IMR-90 (cell line): ENCODE data around the gene CLPSL2. TPM values are rescaled to one million over a fixed set of nuclear protein-coding genes. Genes with fewer than 3 reads are reported as not detected.

Source experiments
- ATAC-seq: fragments of 200-7000 bp; cut with Tn5 transposase; 2 replicates; pipeline ENCODE4 v1.9.1; 2020; ENCODE audit warnings: low read depth, mild to moderate bottlenecking, moderate library complexity
- BruUV-seq: library from RNA; stranded (reverse); fragments of 400-500 nt; replicated peaks from 2 replicates; lab custom pipeline; 2021; lab: Mats Ljungman, UMichigan
- CTCF ChIA-PET: fragments of 300-600 bp; formaldehyde crosslinking; extraction: SDS; loops from one replicate; lab custom pipeline; 2021; ENCODE audit warnings: antibody characterized with exemption; lab: Yijun Ruan, JAX
- POLR2A ChIA-PET: fragments of 300-600 bp; sonication (Branson Sonifier 250); formaldehyde crosslinking; loops from one replicate; lab custom pipeline; 2022; ENCODE audit warnings: antibody characterized with exemption; ENCODE audit not compliant: unreplicated experiment; lab: Charles Lee
- DNase-seq: peaks from one replicate; pipeline ENCODE4 v3.0.0; 2013
- H2AFZ ChIP-seq: replicated peaks from 2 replicates; pipeline ENCODE3; 2013; ENCODE audit warnings: low read length, mild to moderate bottlenecking; ENCODE audit not compliant: poor library complexity
- H2AK5ac ChIP-seq: 2 replicates; pipeline ENCODE4 v1.6.1; 2013; ENCODE audit warnings: low read depth, low read length, inconsistent platforms
- H2AK9ac ChIP-seq: replicated peaks from 2 replicates; pipeline ENCODE3; 2013; ENCODE audit warnings: mild to moderate bottlenecking, low read depth, low read length, moderate library complexity; ENCODE audit not compliant: poor library complexity
- H2BK120ac ChIP-seq: 2 replicates; pipeline ENCODE4 v1.6.1; 2013; ENCODE audit warnings: low read depth, low read length, inconsistent platforms
- H2BK15ac ChIP-seq: 3 replicates; pipeline ENCODE4 v1.6.1; 2013; ENCODE audit warnings: low read depth, low read length, inconsistent platforms
- H2BK20ac ChIP-seq: 2 replicates; pipeline ENCODE4 v1.6.1; 2013; ENCODE audit warnings: low read depth, mild to moderate bottlenecking, inconsistent platforms, low read length, moderate library complexity
- H2BK5ac ChIP-seq: 2 replicates; pipeline ENCODE4 v1.6.1; 2013; ENCODE audit warnings: mild to moderate bottlenecking, low read depth, low read length, inconsistent platforms; ENCODE audit not compliant: poor library complexity, severe bottlenecking
- H3K14ac ChIP-seq: replicated peaks from 2 replicates; pipeline ENCODE4 v1.6.1; 2013; ENCODE audit warnings: low read depth, low read length, inconsistent platforms
- H3K18ac ChIP-seq: 2 replicates; pipeline ENCODE4 v1.6.1; 2013; ENCODE audit warnings: low read depth, low read length, control low read depth
- H3K23ac ChIP-seq: 2 replicates; pipeline ENCODE4 v1.6.1; 2013; ENCODE audit warnings: low read depth, low read length, inconsistent platforms
- H3K27ac ChIP-seq: 2 replicates; pipeline ENCODE4 v1.5.1; 2013; ENCODE audit warnings: mild to moderate bottlenecking, control low read depth, low read length; ENCODE audit not compliant: insufficient read depth
- H3K27me3 ChIP-seq: 2 replicates; pipeline ENCODE4 v1.6.1; 2013; ENCODE audit warnings: low read length; ENCODE audit not compliant: control insufficient read depth, insufficient read depth
- H3K36me3 ChIP-seq: 2 replicates; pipeline ENCODE4 v1.6.1; 2013; ENCODE audit warnings: low read length, mixed read lengths; ENCODE audit not compliant: control insufficient read depth, insufficient read depth
- H3K4ac ChIP-seq: 2 replicates; pipeline ENCODE4 v1.6.1; 2013; ENCODE audit warnings: low read depth, low read length, inconsistent platforms
- H3K4me1 ChIP-seq: 2 replicates; pipeline ENCODE4 v1.6.1; 2013; ENCODE audit warnings: low read length, mixed read lengths; ENCODE audit not compliant: control insufficient read depth, insufficient read depth
- H3K4me2 ChIP-seq: 2 replicates; pipeline ENCODE4 v1.6.1; 2013; ENCODE audit warnings: low read depth, mild to moderate bottlenecking, control low read depth, low read length, moderate library complexity
- H3K4me3 ChIP-seq: 2 replicates; pipeline ENCODE4 v1.5.1; 2013; ENCODE audit warnings: low read depth, mild to moderate bottlenecking, control low read depth, low read length, moderate library complexity; ENCODE audit not compliant: insufficient read depth
- H3K56ac ChIP-seq: 2 replicates; pipeline ENCODE4 v1.6.1; 2013; ENCODE audit warnings: low read length, inconsistent platforms; ENCODE audit not compliant: insufficient read depth; ENCODE audit errors: extremely low read depth
- H3K79me1 ChIP-seq, 2 experiments: 2 replicates each; pipeline ENCODE4 v1.6.1; 2013; ENCODE audit warnings: low read length in 2 of 2, inconsistent platforms in 1 of 2, low read depth in 1 of 2
- H3K9ac ChIP-seq: 2 replicates; pipeline ENCODE4 v1.6.1; 2013; ENCODE audit warnings: low read depth, low read length, control low read depth
- H3K9me1 ChIP-seq: 2 replicates; pipeline ENCODE4 v1.6.1; 2013; ENCODE audit warnings: low read length, inconsistent platforms; ENCODE audit not compliant: insufficient read depth
- H3K9me3 ChIP-seq: 2 replicates; pipeline ENCODE4 v1.6.1; 2013; ENCODE audit warnings: low read length; ENCODE audit not compliant: control insufficient read depth, insufficient read depth
- H4K20me1 ChIP-seq: 2 replicates; pipeline ENCODE4 v1.6.1; 2013; ENCODE audit warnings: low read length, inconsistent platforms; ENCODE audit not compliant: insufficient read depth
- H4K5ac ChIP-seq: 2 replicates; pipeline ENCODE4 v1.6.1; 2013; ENCODE audit warnings: mild to moderate bottlenecking, low read depth, low read length, control low read depth
- H4K8ac ChIP-seq, 2 experiments: 2 replicates each; pipeline ENCODE4 v1.6.1; 2013; ENCODE audit warnings: low read depth in 2 of 2, low read length in 2 of 2, control low read depth in 1 of 2, inconsistent platforms in 1 of 2
- H4K91ac ChIP-seq: 2 replicates; pipeline ENCODE4 v1.6.1; 2013; ENCODE audit warnings: low read depth, low read length, inconsistent platforms; ENCODE audit not compliant: insufficient read depth
- BHLHE40 ChIP-seq: fragments of 150-350 bp; IDR thresholded peaks from 2 replicates; pipeline ENCODE4 v1.6.1; 2016; ENCODE audit warnings: mild to moderate bottlenecking, low read depth, low read length
- CEBPB ChIP-seq: IDR thresholded peaks from 2 replicates; pipeline ENCODE4 v1.6.1; 2012; ENCODE audit warnings: low read depth, low read length, improper control_type of control experiment
- MAZ ChIP-seq: IDR thresholded peaks from 2 replicates; pipeline ENCODE4 v1.6.1; 2012; ENCODE audit warnings: low read depth, mild to moderate bottlenecking, low read length, improper control_type of control experiment, moderate library complexity, borderline replicate concordance
- MXI1 ChIP-seq: IDR thresholded peaks from 2 replicates; pipeline ENCODE4 v1.6.1; 2012; ENCODE audit warnings: low read depth, mild to moderate bottlenecking, low read length, moderate library complexity, borderline replicate concordance
- NFE2L2 ChIP-seq: fragments of 150-350 bp; IDR thresholded peaks from 2 replicates; pipeline ENCODE4 v1.6.1; 2016; ENCODE audit warnings: low read depth, mild to moderate bottlenecking, low read length
- RFX5 ChIP-seq: IDR thresholded peaks from 2 replicates; pipeline ENCODE4 v1.8.0; 2012; ENCODE audit warnings: low read depth, mild to moderate bottlenecking, low read length, moderate library complexity
- WGBS, 2 experiments: methylation state at CpG; one replicate each; pipeline versions ENCODE4 v1.1.5 to v1.1.7; 2013; ENCODE audit warnings: missing lambda C conversion rate in 2 of 2; ENCODE audit not compliant: insufficient read length in 1 of 2; ENCODE audit errors: extremely low coverage in 2 of 2; 5-methylcytosine and 5-hydroxymethylcytosine counted together
- dilution Hi-C: fragments of 300-500 bp; cut with HindIII; formaldehyde crosslinking; loops from one replicate; pipeline ENCODE4 v1.14.3; 2018; ENCODE audit warnings: low sequenced_read_pairs; ENCODE audit not compliant: unreplicated experiment
- in situ Hi-C: fragments of 300-500 bp; cut with MboI; formaldehyde crosslinking; loops from 3 replicates; pipeline ENCODE4 v1.14.3; 2019; ENCODE audit warnings: low sequenced_read_pairs, inconsistent platforms, mixed read lengths
- intact Hi-C: fragments of 100-400 bp; cut with micrococcal nuclease; formaldehyde crosslinking; loops from 2 replicates; pipeline ENCODE4 v1.10.0; 2022
- polyA plus RNA-seq, 3 experiments: library from polyadenylated mRNA; depleted of rRNA; stranded (reverse); fragments of >200 nt; gene quantifications; 2 replicates each; pipeline ENCODE4 v1.2.3, GENCODE V29; 2012; ENCODE audit warnings: low replicate concordance in 1 of 3
- total RNA-seq: library from RNA; depleted of rRNA; stranded (reverse); fragments of >200 nt; gene quantifications from 2 replicates; pipeline ENCODE4 v1.2.3, GENCODE V29; 2012

Gene CLPSL2
- total and polyA plus RNA-seq, 2 of the 4 experiments (the other 2 are of a cell fraction), result not detected

DNA sequence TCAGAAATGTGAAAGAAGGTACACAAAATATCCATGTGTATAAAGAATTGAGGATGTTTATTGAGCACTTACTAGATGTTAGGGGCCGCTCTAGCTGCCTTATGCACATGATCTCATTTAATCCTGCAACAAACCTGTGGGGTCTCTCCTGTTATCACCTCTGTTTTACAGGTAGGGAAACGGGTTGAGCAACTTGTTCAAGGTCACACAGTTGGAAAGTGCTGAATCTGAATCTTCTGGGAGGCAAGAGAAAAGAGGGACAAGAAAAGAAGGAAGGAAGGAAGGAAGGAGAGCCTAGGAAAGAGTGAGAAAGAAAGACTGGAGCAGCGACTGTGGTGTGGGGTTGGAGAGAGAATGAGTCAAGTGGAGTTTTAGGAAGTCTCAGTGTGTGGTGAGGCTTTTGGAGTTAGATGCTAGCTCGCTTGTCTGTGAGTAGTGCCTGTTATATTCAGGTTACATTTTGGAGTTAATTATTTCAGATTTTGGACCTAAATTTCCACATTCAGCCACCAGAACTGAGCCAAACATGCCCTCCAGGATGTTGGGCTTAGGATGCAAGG, 12.1 kb downstream of the CLPSL2 start:
- H3K36me3 ChIP-seq, result no peaks in the 10 kb centered on the region
- H2BK20ac ChIP-seq, result no peak overlapping the region
- in situ Hi-C loops (no loop called here), dilution Hi-C loops (no loop called here), intact Hi-C loops (no loop called here)
- no peak for TF ChIP-seq MAZ
- TF ChIP-seq NFE2L2, result no peak
- TF ChIP-seq RFX5, result no peak
- no peak for TF ChIP-seq BHLHE40
- no peak for TF ChIP-seq CEBPB
- TF ChIP-seq MXI1, result no peak
- POLR2A ChIA-PET, result no interaction called here
- H3K9ac ChIP-seq, result no peak overlapping the region
- no peak overlapping the region for H3K18ac ChIP-seq
- no peak overlapping the region for H3K4ac ChIP-seq
- no peak overlapping the region for H3K14ac ChIP-seq
- H3K27ac ChIP-seq, result no peak overlapping the region
- ATAC-seq (no peak), DNase-seq (no peak)
- no peak overlapping the region for H3K56ac ChIP-seq
- H4K5ac ChIP-seq, result no peak overlapping the region
- no peak overlapping the region for H2AK9ac ChIP-seq
- H3K4me1 ChIP-seq, result no peaks in the 10 kb centered on the region
- peaks cover 62% of the 10 kb centered on the region for H3K27me3 ChIP-seq
- no peak overlapping the region for H3K23ac ChIP-seq
- H2AK5ac ChIP-seq, result no peak overlapping the region
- no peak overlapping the region for H3K4me3 ChIP-seq
- no peak overlapping the region for H2BK15ac ChIP-seq
- no peak overlapping the region for H2BK5ac ChIP-seq
- CTCF ChIA-PET, result no interaction called here
- no peak overlapping the region for H2BK120ac ChIP-seq
- H4K8ac ChIP-seq, result no peak overlapping the region
- no peaks in the 10 kb centered on the region for H4K20me1 ChIP-seq
- no peak overlapping the region for H4K91ac ChIP-seq
- H3K79me1 ChIP-seq, result no peaks in the 10 kb centered on the region
- H3K9me1 ChIP-seq, result no peaks in the 10 kb centered on the region
- BruUV-seq, result no TSS peak
- WGBS, 2 experiments, result 35% methylated on average over 2 of the region's 4 CpGs; no CpG with 5 or more reads in 1 of the 2 experiments
- H3K4me2 ChIP-seq, result no peak overlapping the region
- no peak overlapping the region for H2AFZ ChIP-seq
- H3K9me3 ChIP-seq, result peaks cover 2% of the 10 kb centered on the region; the same call in 1 of the 2 replicates
